Inferior parietal cortex (tissue), 1 donor: ENCODE measurements around the gene VDR.
"Not testable (repeated sequence)": the region's sequence is repeated elsewhere in the genome, so short reads cannot be mapped to it uniquely, and the experiment has no call there.

Source experiments
- DNase-seq: peaks from one replicate; pipeline ENCODE4 v3.0.0-alpha.2; 2016; ENCODE audit errors: extremely low spot score

The VDR gene

DNA sequence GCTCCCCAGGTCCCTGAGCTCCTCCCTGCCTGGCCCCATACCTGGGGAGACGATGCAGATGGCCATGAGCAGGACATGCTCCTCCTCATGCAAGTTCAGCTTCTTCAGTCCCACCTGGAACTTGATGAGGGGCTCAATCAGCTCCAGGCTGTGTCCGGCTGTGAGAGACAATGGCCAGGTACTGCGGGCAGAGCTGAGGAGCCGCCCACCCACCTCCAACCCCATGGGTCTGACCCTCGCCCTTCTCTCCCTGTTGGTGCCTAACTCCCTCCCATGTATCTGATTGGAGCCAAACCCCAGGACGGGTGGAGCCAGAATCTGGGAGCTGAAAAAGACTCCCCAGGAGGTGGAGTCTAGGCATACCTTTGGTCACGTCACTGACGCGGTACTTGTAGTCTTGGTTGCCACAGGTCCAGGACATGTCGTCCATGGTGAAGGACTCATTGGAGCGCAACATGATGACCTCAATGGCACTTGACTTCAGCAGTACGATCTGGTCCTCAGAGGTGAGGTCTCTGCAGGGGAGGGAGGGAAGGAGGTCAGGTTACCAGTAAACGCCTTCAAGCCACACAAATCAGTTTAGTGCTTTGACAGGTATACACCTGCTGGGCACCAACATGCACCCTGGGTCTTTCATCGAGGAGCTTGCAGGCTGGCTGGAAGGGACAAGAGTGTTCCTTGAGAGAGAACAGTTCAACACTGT, 58.3 kb downstream of the VDR start:
- no peak for DNase-seq

DNA sequence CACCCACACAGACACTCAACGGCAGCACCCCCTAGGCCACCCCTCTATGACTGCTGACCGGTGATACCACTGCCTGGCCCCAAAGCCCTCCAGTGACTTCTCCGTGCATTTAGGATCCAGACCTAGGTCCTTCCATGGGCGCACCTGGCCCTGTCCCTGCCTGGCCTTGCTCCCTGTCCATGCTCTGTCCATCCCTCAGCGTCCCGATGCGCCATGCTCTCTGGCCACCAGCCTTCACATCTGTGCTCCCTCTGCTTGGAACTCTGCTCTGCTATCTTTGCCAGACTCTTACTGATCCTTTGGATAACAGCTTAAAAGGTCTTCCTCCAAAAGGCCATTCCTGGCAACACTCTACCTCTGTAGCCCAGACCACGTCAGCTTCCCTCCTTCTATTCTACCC, 59.7 kb downstream of the VDR start:
- no peak for DNase-seq

DNA sequence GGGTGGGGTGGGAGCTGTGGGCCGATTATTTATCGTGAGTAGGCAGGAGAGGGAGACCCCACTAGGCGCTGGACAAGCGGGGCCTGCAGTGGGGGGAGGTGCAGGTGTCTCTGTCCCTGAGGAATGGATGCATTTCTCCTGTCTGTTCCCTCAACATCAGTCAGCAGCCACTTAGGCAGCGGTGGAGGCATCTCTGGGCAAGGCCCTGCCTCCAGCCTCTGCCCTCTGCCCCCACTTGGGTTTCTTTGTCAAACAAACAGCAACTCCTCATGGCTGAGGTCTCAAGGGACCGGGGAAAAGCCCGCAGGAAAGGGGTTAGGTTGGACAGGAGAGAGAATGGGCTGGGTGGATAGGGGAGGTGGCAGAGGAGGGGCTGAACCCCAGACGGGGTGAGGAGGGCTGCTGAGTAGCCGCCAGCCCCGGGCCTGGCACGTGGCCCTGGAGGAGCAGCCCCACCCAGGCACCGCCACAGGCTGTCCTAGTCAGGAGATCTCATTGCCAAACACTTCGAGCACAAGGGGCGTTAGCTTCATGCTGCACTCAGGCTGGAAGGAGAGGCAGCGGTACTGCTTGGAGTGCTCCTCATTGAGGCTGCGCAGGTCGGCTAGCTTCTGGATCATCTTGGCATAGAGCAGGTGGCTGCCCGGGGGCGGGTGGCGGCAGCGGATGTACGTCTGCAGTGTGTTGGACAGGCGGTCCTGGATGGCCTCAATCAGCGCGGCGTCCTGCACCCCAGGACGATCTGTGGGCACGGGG, 60.4 kb downstream of the VDR start:
- DNase-seq: no peak

DNA sequence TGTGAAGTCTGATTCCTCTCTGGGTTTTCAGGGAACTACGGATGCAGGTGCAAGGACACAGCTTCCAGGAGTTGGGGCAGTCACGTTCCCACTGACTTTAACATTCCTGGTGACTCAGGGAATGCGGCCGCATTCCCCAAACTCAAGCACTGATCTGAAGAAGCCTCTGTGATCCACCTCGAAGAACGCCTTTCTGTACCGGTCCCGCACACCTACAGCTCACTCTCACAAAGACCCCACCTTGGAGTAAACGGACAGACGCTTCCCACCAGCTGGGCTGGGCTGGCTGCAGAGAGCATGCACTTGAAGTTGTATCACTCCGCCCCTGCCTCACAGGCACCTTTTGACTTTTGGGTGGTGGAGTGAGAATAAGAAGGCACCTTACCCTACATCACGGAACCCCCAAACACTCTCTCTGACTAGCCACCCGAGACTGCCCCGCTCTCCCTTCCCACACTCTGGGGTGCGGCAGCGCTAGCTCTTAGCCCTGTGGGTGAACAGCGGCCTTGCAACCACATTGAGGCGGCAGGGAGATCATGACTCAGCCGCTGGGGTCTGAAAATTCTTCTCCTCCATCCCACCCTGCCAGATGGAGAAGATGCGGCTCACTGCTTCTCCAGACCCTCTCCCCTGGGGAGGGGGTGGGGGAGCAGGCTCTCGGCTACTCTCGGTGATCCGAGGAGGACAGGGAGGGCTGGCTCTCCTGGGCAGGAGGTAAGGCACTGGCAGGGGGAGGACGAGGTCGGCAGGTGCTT, 61.4 kb downstream of the VDR start:
- no peak for DNase-seq

DNA sequence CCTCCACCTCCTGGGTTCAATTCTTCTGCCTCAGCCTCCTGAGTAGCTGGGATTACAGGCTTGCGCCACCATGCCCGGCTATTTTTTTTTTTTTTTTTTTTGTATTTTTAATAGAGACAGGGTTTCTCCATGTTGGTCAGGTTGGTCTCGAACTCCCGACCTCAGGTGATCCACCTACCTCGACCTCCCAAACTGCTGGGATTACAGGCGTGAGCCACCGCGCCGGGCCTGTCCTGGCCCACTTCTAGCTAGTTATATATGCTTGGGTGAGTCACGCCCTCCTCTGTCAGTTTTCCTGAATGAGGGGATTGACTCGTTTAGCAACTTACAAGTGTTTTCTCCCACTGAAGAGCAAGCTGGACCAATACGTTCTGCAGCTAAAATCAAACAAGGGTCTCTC, 62.3 kb downstream of the VDR start:
- not testable (repeated sequence) for DNase-seq

DNA sequence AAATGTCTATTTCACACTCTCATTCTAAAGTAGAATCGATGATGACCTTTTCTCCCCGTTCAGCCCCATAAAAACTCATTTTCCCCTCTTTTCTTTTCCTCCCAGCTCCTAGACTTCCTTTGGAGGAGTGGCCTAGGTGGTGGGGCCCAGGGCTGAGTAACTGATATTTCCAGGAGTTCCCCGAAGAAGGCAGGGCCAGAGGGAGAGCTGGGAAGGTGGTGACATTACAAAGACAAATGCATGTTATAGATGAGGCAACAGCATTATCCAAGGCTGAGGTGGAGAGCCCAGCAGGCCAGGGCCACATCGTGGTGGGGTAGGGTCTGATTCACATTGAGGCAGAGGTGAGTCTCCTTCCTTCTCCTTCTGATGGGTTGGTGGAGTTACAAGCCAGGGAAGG, 62.9 kb downstream of the VDR start:
- DNase-seq: no peak

DNA sequence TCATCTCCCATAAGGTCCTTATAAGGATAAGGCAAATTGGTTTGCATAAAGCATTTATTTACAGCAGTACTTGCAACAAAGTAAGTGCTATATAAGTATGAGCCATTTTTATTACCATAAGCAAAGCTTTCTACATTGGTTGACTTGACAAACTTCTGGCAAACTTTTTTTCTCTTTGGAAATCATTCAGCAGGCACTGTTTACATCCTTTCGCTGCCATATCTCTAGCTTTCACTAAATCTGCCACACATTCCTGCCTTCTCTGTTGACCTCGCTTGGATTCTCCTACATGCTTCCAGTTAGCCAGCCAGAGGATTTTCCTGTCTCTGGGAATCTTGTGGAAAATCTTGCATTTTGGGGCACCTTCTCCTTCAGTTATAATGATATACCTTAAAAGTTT, 63.3 kb downstream of the VDR start:
- no peak for DNase-seq

DNA sequence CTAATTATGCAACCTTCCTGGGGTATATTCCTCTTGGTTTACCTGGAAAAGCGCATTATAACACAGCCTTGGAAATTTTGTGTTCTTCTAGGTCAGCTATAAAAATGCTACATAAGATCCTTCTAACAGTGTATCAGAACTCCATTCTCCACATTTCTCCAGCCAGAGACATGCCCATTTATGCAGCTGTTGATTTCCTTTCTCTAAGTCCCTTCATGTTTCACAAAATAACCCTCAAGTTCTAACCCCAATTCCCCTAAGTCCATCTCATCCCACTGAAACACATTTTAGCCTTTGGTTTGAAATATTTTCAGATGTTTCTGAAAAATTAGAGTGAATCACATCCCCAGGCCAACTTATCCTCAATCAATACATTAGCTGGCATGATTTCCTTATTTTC, 64.2 kb downstream of the VDR start:
- no peak for DNase-seq

DNA sequence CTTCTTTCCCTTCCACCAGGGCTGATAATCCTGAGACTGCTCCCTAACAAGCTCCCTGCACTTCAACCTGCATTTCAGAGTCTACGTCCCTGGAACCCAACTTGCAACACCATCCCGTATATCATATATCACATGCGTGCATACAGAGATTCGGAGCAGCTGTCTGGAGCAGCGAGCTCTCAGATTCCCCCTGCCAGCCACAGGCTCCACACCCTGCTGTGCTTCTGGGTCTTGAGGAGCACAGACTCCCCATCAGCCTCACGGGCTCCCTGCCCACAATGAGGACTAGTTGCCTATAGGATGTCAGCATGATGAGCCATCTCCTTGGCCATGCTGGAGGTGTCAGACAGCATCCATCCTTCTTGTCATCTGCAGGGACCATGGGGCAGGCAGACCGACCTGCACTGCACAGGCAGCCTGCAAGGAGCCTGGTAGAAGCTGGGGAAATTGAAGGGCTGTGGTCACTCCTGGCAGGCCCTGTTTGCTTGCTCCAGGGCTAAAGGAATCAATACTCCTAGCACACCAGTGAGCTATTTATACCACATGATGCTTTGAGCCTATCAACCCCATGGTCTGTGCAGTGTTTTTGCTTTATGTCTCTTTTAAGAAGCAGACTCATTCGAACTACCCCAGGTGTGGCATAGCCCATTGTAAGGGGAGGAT, 65.4 kb downstream of the VDR start:
- DNase-seq: no peak

DNA sequence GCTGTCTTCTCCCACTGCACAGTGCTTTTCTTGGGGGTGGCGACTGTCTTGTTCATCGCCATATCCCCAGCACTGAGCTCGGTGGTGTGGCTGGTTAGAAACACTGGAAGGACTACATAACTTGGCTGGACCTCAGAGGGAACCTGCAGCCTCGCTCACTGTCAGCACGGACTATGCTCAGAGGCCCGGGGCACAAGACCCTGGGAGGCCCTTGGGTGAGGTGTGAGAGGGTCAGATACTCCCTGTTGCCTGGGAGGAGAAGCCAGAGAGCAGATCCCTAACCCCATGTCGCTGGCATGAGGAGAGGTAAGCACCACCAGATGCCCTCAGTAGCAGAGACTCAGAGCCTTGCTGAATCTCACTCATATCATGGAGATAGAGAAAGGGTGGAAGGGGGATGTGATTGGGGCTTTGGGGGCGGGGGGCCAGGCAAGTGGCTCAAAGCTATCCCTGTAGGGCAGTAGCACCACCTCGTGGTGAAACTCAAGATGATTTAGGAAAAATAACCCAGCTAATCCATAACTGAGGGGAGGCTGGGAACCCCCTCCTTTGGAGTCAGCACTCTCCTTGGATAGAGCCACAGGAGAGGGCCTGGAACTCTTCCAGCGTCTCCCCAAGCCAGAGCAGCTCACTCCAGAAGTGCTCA, 66.4 kb downstream of the VDR start:
- DNase-seq: peak; percentile 61

DNA sequence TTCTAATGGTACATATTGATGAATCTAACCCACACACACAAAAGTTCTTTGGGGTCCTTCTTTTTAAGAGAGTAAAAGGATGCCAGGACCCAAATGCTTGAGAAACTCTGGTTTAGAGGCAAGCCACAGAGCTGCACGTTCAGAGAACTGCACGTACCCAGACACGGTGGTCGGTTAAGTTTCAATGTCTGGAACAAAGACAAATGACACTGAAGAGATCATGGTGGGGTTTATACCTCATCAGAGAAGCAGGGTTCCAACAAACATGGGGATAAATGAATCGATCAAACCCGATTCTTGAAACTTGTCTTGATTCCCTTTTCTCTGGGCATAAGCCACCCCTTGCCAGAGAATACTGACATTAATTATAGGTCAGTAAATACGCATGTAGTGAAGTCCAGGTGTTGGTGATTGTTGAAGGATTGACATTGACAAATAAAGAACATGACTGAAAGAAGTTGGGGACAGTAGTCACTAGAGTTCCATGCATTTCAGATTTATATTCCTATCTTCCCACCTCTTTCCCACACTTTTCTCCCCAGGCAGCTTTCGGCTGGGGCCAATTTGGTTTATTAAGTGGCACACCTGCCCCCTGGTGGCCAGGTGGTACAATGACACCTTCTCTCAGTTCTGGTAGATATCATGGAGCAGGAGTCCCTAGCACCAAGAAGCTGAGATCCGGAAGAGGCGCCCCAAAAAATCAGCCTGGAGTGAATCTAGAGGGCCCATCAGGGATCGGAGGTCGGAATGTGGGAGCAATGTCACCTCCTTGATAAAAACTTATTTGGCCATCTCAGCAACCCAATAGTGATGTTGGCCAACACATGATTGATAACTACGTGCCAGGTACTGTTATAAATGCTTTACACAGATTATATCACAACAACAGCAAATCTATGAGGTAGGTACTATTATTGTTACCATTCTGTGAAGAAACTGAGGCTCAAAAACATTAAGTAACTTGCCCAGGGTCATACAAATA, 67.3 kb downstream of the VDR start:
- peak; percentile 87 for DNase-seq

DNA sequence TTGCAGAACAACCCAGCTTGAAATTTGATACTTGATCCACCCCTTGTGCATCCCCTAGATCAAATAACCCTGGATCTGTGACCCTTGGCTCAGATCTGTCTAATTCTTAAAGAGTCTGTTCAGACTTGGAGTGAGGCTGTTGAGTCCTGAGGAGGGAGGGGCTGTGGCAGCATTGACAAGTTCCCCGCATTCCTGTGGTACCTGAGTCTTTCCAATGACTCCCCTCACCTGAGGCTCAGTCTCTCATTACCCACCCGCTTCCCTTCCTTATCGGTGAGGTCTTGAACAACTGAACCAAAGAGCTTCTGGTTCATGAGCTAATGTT, 69.0 kb downstream of the VDR start:
- DNase-seq: no peak

DNA sequence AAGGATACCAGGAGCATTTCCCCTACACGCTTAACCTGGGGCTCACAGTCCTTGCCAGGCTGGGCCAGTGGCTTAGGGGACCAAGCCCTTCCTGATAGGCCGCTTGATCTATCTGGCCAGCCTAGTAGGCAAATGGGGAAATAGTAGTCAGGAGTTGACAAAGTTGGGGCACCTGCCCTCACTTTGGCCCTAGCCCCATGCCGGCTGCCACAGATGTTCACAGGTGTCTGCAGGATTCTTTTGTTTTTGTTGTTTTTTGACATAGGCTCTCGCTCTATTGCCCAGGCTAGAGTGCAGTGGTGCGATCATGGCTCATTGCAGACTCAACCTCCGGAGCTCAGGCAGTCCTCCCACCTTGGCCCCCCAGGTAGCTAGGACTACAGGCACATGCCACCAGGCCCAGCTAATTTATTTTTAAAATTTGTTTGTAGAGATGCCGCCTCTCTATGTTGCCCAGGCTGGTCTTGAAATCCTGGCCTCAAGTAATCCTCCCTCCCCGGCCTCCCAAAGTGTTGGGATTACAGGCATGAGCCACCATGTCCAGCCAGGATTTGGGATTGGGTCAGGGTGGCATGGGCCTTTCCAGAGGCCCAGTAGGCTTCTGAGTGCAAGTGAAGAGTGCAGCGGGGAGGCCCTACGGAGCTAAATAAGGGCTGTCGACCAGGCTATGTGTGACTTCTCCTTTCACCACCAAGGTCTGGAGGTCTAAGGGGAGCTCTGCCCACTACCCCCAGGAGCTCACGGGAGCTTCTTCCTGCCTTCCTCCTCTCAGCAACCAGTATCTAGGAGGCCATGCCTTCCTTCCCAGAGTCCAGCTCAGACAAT, 69.6 kb downstream of the VDR start:
- DNase-seq: no peak

DNA sequence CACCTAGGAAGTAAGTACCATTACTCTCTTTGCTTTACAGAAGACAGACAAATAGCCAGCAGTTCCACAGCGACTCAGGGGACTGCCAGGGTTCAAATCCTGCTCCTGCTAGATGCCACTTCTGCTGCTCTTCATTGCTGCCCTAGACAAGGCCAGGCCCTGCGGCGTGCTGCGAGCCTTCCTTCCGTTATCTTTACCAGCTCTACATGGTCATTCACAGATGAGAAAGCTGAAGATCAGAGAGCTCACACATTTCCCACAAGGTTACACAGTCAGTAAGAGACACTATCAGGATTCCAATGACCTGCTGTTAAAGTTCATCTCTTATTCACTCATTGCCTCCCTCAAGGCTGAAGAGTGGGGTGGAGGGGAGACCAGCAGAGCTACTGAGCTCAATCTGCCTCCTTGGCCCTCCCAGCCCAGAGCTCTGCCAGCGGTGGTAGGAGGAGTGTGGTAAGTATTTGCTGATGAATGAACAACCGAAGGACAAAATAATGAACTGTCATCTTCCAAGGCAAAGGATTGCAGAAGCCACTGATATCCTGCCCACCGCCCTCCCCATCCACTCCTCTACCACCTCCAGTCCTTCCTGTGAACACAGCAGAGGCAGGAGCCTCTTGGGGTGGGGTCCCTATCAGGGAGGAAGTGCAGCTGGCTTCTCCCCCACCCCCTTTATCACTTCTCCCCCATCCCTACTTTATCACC, 70.4 kb downstream of the VDR start:
- DNase-seq: no peak

DNA sequence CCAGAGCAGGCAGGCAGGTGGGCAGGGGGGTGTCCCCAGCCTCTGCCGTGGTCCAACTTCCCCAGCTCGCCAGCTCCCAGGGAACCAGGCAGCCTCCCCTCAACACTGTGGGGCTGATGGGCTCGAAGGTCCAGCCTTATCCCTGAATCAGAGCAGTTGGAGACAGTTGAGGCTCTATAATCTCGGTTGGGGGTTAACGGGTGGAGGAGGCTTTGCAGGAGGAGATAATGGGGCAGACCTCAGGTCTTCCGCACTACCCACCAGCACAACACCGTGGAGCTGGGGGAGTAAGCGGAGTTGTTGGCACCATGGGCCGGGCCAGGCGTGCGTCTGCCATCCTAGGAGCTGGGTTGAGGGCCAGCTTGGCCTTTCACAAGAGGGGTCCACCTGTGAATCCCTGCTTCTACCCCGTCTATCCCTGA, 71.2 kb downstream of the VDR start:
- no peak for DNase-seq

DNA sequence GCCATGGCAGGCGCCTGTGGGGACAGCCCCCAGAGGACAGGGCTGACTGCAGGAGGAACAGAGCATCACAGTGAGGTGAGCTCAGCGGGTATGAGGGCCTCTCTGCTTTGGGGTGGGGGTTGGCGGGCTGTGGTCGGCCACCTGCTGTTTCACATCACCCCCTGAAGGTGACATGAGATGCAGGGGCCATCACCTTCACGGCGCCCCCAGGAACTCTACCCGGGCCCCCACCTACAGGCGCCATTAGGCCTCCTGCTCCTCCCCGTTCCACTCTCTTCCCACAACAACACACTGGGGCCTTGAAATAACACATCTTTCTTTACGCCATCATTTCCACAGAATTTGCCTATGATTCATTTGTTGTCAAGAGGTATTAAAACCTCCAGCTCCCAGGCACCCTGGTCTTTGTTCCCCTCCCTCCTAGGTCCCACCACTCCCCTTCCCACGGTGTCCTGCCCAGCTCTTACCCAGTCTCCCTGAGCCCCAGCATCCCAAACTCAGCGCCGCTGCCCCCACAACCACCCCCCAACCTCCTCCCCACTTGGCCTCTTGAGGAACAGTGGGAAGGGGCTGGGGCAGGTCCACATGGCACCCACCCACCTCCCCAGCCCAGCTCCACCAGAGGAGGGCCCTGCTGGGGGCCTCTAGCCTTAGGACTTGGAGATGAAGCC, 72.4 kb downstream of the VDR start:
- no peak for DNase-seq

DNA sequence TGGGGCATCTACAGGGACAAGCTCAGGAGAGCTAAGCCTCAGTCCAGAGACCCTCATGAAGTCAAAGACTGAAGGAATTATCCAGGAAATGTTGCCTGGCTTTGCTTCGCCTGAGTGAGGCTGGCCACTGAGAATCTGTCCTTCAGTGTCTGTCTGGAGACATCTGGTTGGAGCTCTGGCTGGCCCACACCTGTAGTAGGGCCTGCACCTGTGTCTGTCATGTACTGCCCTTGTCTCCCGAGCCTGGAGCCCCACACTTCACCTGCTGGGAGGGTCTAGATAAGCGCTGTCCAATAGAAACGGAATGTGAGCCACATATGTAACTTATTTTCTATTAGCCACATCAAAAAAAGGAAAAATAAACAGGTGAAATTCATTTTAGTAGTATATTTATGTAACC, 75.2 kb downstream of the VDR start:
- DNase-seq: no peak

DNA sequence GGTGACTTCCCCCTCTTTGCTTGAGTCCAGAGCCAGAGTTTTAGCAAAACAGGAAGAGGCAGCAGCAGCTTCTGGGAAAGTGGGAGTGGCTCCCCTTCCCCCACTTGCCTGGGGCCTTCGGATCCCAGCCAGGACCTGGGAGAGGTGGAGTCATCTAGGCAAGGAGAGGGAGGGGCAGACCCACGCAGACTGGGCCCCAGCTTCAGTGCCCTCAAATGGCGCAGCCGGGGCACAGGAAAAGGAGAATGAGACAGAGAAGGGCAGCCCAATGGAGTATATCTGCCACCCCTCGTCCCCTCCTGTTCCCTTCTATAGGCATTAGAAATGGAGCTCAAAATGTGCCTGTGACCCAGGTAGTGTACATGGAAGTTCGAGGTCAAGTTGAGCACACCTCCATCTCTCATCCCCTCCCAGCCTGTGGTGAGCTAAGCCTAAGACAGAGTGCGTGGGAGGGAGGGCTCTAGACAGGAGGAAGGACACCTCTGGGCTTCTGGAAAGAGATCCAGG, 75.8 kb downstream of the VDR start:
- no peak for DNase-seq
